SK-N-MC (cell line): ENCODE measurements around the gene COL20A1.
"Not testable (repeated sequence)": the region's sequence is repeated elsewhere in the genome, so short reads cannot be mapped to it uniquely, and the experiment has no call there.

ENCODE experiments used
- DNase-seq: peaks from one replicate; pipeline ENCODE4 v3.0.0-alpha.2; 2011; ENCODE audit warnings: low read depth, low spot score
- H3K27ac ChIP-seq: fragments of 200-600 bp; sonication (generic); 2 replicates; pipeline ENCODE4 v1.5.1; 2016; ENCODE audit warnings: mixed run types
- H3K36me3 ChIP-seq: fragments of 200-600 bp; sonication (generic); 2 replicates; pipeline ENCODE4 v1.6.1; 2017; ENCODE audit warnings: antibody characterized with exemption, low read length, mixed read lengths; ENCODE audit not compliant: insufficient read depth
- H3K4me3 ChIP-seq: fragments of 200-600 bp; sonication (generic); 2 replicates; pipeline ENCODE4 v1.5.1; 2016
- H3K9ac ChIP-seq: fragments of 200-600 bp; sonication (generic); 2 replicates; pipeline ENCODE4 v1.8.0; 2017; ENCODE audit warnings: mixed run types, mixed read lengths; ENCODE audit not compliant: insufficient read length
- H3K9me3 ChIP-seq: fragments of 200-600 bp; sonication (generic); 2 replicates; pipeline ENCODE4 v1.6.1; 2017; ENCODE audit warnings: low read depth, mild to moderate bottlenecking, antibody characterized with exemption, low read length, moderate library complexity, mixed read lengths
- EZH2 ChIP-seq: fragments of 200-600 bp; sonication (generic); IDR thresholded peaks from one replicate; pipeline ENCODE4 v1.6.1; 2017; ENCODE audit warnings: antibody characterized with exemption
- FOXP2 ChIP-seq: optimal IDR thresholded peaks from 2 replicates; pipeline ENCODE3; 2011; ENCODE audit warnings: mild to moderate bottlenecking, moderate library complexity; ENCODE audit not compliant: insufficient read depth; ENCODE audit errors: extremely low read length, control extremely low read depth
- POLR2AphosphoS5 ChIP-seq: IDR thresholded peaks from 2 replicates; pipeline ENCODE4 v1.6.1; 2012; ENCODE audit warnings: mild to moderate bottlenecking, low read depth, low read length, borderline replicate concordance

The COL20A1 gene

GRCh38 chr20:63329331-63330083 lies 36.5 kb downstream of the COL20A1 start:
- TF ChIP-seq FOXP2 = no peak
- TF ChIP-seq EZH2 = no peak
- TF ChIP-seq POLR2AphosphoS5 = no peak
- no peak overlapping the region for H3K27ac ChIP-seq
- DNase-seq = no peak
- H3K36me3 ChIP-seq = no peaks in the 10 kb centered on the region
- no peak overlapping the region for H3K4me3 ChIP-seq
- H3K9me3 ChIP-seq = no peaks in the 10 kb centered on the region
- no peak overlapping the region for H3K9ac ChIP-seq

GRCh38 chr20:63330084-63330760 lies 37.2 kb downstream of the COL20A1 start:
- H3K27ac ChIP-seq = no peak overlapping the region
- H3K36me3 ChIP-seq = no peaks in the 10 kb centered on the region
- H3K9ac ChIP-seq = no peak overlapping the region
- no peak for DNase-seq
- H3K9me3 ChIP-seq = no peaks in the 10 kb centered on the region
- no peak overlapping the region for H3K4me3 ChIP-seq
- no peak for TF ChIP-seq POLR2AphosphoS5
- no peak for TF ChIP-seq FOXP2
- no peak for TF ChIP-seq EZH2

DNA sequence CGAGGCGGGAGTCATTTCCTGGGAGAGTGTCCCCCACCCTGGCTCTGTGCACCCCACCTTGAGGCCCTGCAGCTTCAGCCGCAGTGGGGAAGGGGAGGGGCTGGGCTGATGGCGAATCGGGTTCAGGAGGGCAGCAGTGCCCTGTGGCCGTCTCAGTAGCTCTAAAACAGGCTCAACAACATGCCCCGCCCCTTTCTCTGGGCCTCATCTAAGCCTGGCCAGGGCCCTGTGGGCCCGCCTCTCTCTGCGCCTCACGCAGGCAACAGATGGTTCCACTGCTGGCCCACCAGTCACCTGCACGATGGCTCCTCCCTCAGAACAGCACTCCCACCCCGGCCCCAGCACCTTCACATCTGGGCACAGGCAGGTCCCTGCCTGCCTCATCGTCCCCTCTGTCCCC lies 38.0 kb downstream of the COL20A1 start:
- TF ChIP-seq EZH2 (no peak), FOXP2 (no peak), POLR2AphosphoS5 (no peak)
- no peak overlapping the region for H3K27ac ChIP-seq
- H3K4me3 ChIP-seq = no peak overlapping the region
- no peak overlapping the region for H3K9ac ChIP-seq
- no peaks in the 10 kb centered on the region for H3K9me3 ChIP-seq
- H3K36me3 ChIP-seq = no peaks in the 10 kb centered on the region
- DNase-seq = no peak

- Histone ChIP-seq H3K9ac (no peak overlapping the region), H3K36me3 (no peaks in the 10 kb centered on the region), H3K27ac (no peak overlapping the region), H3K4me3 (no peak overlapping the region), H3K9me3 (no peaks in the 10 kb centered on the region)
- no peak for DNase-seq
- TF ChIP-seq FOXP2 = no peak
- TF ChIP-seq EZH2 = no peak
- no peak for TF ChIP-seq POLR2AphosphoS5
These were observed 38.9 kb downstream of the COL20A1 start for GRCh38 chr20:63331741-63332400.

GRCh38 chr20:63332488-63333240 lies 39.7 kb downstream of the COL20A1 start:
- H3K27ac ChIP-seq = no peak overlapping the region
- no peak overlapping the region for H3K4me3 ChIP-seq
- H3K9me3 ChIP-seq = no peaks in the 10 kb centered on the region
- no peaks in the 10 kb centered on the region for H3K36me3 ChIP-seq
- H3K9ac ChIP-seq = no peak overlapping the region
- TF ChIP-seq FOXP2 = no peak
- no peak for TF ChIP-seq POLR2AphosphoS5
- no peak for TF ChIP-seq EZH2
- DNase-seq = no peak

DNA sequence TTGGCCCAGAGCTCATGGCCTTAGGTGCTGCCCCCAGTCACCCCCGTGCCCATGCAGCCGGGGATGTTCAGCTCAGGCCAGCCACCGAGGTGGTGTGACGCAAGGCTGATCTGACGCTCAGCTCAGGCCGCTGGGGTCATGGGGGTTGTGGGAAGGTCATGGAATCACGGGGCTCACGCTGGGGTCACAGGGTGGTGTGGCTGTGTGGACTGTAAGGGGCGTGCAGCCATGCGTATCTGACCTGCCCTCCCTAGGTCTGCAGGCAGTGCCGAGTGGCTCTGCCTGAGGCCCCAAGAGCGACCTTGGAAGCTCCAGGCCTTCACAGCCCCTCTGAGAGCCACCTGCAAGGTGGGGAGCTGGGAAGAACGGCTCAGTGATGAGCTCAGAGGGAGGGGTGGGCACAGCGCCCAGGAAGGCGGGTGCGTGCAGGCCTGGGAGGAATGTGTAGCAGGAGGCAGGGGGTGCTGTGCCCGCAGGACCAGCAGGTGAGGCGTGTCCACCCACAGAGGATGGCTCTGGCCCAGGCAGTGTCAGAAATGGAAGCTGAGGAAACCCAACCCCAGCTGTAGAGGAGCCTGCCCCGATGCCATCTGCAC lies 40.4 kb downstream of the COL20A1 start:
- no peak overlapping the region for H3K9ac ChIP-seq
- no peak overlapping the region for H3K4me3 ChIP-seq
- no peak for TF ChIP-seq FOXP2
- no peak for TF ChIP-seq POLR2AphosphoS5
- no peak for TF ChIP-seq EZH2
- DNase-seq = no peak
- no peaks in the 10 kb centered on the region for H3K9me3 ChIP-seq
- no peak overlapping the region for H3K27ac ChIP-seq
- no peaks in the 10 kb centered on the region for H3K36me3 ChIP-seq

DNA sequence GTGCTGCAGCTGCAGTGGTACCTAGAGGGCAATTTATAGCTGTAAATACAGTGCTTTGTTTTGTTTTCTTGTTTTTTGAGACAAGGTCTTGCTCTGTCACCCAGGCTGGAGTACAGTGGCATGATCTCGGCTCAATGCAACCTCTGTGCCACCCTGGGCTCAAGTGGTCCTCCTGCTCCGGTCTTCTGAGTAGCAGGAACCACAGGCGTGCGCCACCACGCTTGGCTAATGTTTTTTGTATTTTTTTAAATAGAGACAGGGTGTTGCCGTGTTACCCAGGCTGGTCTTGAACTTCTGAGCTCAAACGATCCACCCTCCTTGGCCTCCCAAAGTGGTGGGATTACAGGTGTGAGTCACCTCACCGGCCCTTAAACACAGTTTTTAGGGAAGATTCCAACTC lies 41.4 kb downstream of the COL20A1 start:
- no peak overlapping the region for H3K9ac ChIP-seq
- H3K9me3 ChIP-seq = no peaks in the 10 kb centered on the region
- no peak overlapping the region for H3K27ac ChIP-seq
- no peak overlapping the region for H3K4me3 ChIP-seq
- no peak for DNase-seq
- H3K36me3 ChIP-seq = no peaks in the 10 kb centered on the region
- TF ChIP-seq POLR2AphosphoS5 (no peak), FOXP2 (no peak)

DNA sequence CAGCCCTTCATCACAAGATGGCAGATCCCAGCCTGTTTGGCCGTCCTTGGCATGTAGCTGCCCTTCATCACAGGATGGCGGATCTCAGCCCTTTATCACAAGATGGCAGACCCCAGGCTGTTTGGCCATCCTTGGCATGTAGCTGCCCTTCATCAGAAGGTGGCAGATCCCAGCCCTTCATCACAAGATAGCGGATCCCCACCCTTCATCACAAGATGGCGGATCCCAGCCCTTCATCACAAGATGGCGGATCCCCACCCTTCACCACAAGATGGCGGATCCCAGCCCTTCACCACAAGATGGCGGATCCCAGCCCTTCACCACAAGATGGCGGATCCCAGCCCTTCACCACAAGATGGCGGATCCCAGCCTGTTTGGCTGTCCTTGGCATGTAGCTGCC lies 42.1 kb downstream of the COL20A1 start:
- not testable (repeated sequence) for H3K9ac ChIP-seq, H3K4me3 ChIP-seq, DNase-seq, H3K27ac ChIP-seq, H3K36me3 ChIP-seq, H3K9me3 ChIP-seq
